Measurements from ENCODE around the gene AGBL4.
A peak's percentile ranks its signal among the peaks of the same experiment; 100 is the strongest.

GRCh38 chr1:48498096-48498791 lies 1525.5 kb downstream of the AGBL4 start:
- no peak for TF ChIP-seq REST (IDR thresholded peaks at IDR 0.05; ENCODE audit: low read depth)
- peak; percentile 60 for TF ChIP-seq RAD21 (IDR thresholded peaks at IDR 0.05; ENCODE audit: low read depth)
- peak; percentile 50; the same call in 1 of the 2 replicates for TF ChIP-seq TEAD4 (IDR thresholded peaks at IDR 0.05)
- no peak for TF ChIP-seq FOXM1 (IDR thresholded peaks at IDR 0.05; ENCODE audit: borderline replicate concordance, low read depth)
- TF ChIP-seq EGR1 (IDR thresholded peaks at IDR 0.05), result no peak

All from Ishikawa (cell line).